Mesendoderm (in vitro differentiated cells): ENCODE results near the gene RAB29.

Experiments used
- DNase-seq: peaks from one replicate; pipeline ENCODE4 v3.0.0; 2013
- H2AK5ac ChIP-seq: 2 replicates; pipeline ENCODE4 v1.6.1; 2013; ENCODE audit warnings: low read length, inconsistent platforms
- H2BK120ac ChIP-seq: 2 replicates; pipeline ENCODE4 v1.6.1; 2013; ENCODE audit warnings: low read depth, mild to moderate bottlenecking, low read length, moderate library complexity, mixed read lengths
- H2BK15ac ChIP-seq: replicated peaks from 2 replicates; pipeline ENCODE4 v1.6.1; 2013; ENCODE audit warnings: low read depth, mild to moderate bottlenecking, moderate library complexity
- H2BK5ac ChIP-seq: 2 replicates; pipeline ENCODE4 v1.6.1; 2013; ENCODE audit warnings: low read length, inconsistent platforms
- H3K18ac ChIP-seq: 2 replicates; pipeline ENCODE4 v1.6.1; 2013; ENCODE audit warnings: mild to moderate bottlenecking, low read length, mixed read lengths
- H3K23ac ChIP-seq: one replicate; pipeline ENCODE4 v1.6.1; 2013; ENCODE audit warnings: low read length
- H3K27ac ChIP-seq: 2 replicates; pipeline ENCODE4 v1.5.1; 2013; ENCODE audit warnings: low read depth, mild to moderate bottlenecking, inconsistent platforms, low read length, moderate library complexity
- H3K27me3 ChIP-seq: 2 replicates; pipeline ENCODE4 v1.6.1; 2013; ENCODE audit warnings: low read length, control low read depth, mild to moderate bottlenecking, inconsistent platforms; ENCODE audit not compliant: insufficient read depth, poor library complexity
- H3K36me3 ChIP-seq: 2 replicates; pipeline ENCODE4 v1.6.1; 2013; ENCODE audit warnings: low read length, inconsistent platforms; ENCODE audit not compliant: control insufficient read depth, insufficient read depth
- H3K4ac ChIP-seq: one replicate; pipeline ENCODE4 v1.6.1; 2013; ENCODE audit warnings: low read depth, mild to moderate bottlenecking, low read length, moderate library complexity
- H3K4me1 ChIP-seq: 2 replicates; pipeline ENCODE4 v1.6.1; 2013; ENCODE audit warnings: low read depth, low read length, inconsistent platforms; ENCODE audit not compliant: control insufficient read depth
- H3K4me2 ChIP-seq: 2 replicates; pipeline ENCODE4 v1.6.1; 2013; ENCODE audit warnings: low read length
- H3K4me3 ChIP-seq: 2 replicates; pipeline ENCODE4 v1.5.1; 2013; ENCODE audit warnings: mild to moderate bottlenecking, low read length
- H3K56ac ChIP-seq: one replicate; pipeline ENCODE4 v1.6.1; 2013; ENCODE audit warnings: low read length
- H3K79me1 ChIP-seq: 2 replicates; pipeline ENCODE4 v1.6.1; 2013; ENCODE audit warnings: low read length, inconsistent platforms
- H3K79me2 ChIP-seq: 2 replicates; pipeline ENCODE4 v1.6.1; 2013; ENCODE audit warnings: mild to moderate bottlenecking, low read length; ENCODE audit not compliant: control insufficient read depth, insufficient read depth
- H3K9ac ChIP-seq: 2 replicates; pipeline ENCODE4 v1.6.1; 2013; ENCODE audit warnings: low read length, inconsistent platforms
- H4K5ac ChIP-seq: one replicate; pipeline ENCODE4 v1.6.1; 2013; ENCODE audit warnings: low read length
- H4K8ac ChIP-seq: one replicate; pipeline ENCODE4 v1.6.1; 2013; ENCODE audit warnings: low read depth, mild to moderate bottlenecking, control low read depth, low read length, moderate library complexity
- WGBS: extraction: QIAGEN DNeasy Blood & Tissue Kit; methylation state at CpG from one replicate; pipeline ENCODE4 v1.1.7; 2013; ENCODE audit warnings: low lambda C conversion rate, missing lambda C conversion rate; ENCODE audit not compliant: insufficient coverage; ENCODE audit errors: extremely low coverage; 5-methylcytosine and 5-hydroxymethylcytosine counted together

Gene RAB29

GRCh38 chr1:205739348-205740160, 35.7 kb downstream of the RAB29 start:
- H3K4ac ChIP-seq, result no peak overlapping the region
- H2AK5ac ChIP-seq, result no peak overlapping the region
- no peak overlapping the region for H2BK15ac ChIP-seq
- H3K27ac ChIP-seq, result no peak overlapping the region
- H3K36me3 ChIP-seq, result peaks cover 1% of the 10 kb centered on the region
- DNase-seq, result no peak
- H3K4me3 ChIP-seq, result no peak overlapping the region
- no peak overlapping the region for H4K5ac ChIP-seq
- H3K79me2 ChIP-seq, result peaks cover 80% of the 10 kb centered on the region
- no peak overlapping the region for H3K23ac ChIP-seq
- H3K79me1 ChIP-seq, result peaks cover 3% of the 10 kb centered on the region
- no CpG with 5 or more reads among the region's 5 CpGs for WGBS
- no peak overlapping the region for H2BK5ac ChIP-seq
- H2BK120ac ChIP-seq, result no peak overlapping the region
- H3K27me3 ChIP-seq, result no peaks in the 10 kb centered on the region
- H3K9ac ChIP-seq, result no peak overlapping the region
- no peak overlapping the region for H3K18ac ChIP-seq
- H3K4me2 ChIP-seq, result no peak overlapping the region
- no peak overlapping the region for H4K8ac ChIP-seq
- H3K56ac ChIP-seq, result no peak overlapping the region
- peaks cover 6% of the 10 kb centered on the region for H3K4me1 ChIP-seq

DNA sequence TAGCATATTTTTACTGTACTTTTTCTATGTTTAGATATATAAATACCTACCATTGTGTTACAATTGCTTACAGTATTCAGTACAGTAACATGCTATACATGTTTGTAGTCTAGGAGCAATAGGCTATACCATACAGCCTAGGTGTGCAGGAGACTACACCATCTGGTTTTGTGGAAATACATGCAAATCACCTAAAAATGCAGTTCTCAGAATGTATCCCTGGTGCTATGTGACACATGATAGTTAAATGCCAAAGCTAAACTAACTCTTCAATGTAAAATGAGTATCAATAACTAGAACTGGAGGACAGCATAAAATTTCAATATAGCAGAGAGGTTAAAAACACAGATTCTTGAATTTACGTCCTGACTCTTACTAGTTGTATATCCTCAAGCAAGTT, 40.1 kb downstream of the RAB29 start:
- no peak overlapping the region for H3K4ac ChIP-seq
- no peak overlapping the region for H3K4me3 ChIP-seq
- H3K18ac ChIP-seq, result no peak overlapping the region
- no peak overlapping the region for H2BK15ac ChIP-seq
- H3K36me3 ChIP-seq, result peaks cover 1% of the 10 kb centered on the region
- no peak for DNase-seq
- no CpG with 5 or more reads among the region's 1 CpG for WGBS
- no peak overlapping the region for H3K23ac ChIP-seq
- no peak overlapping the region for H3K27ac ChIP-seq
- H3K4me1 ChIP-seq, result no peaks in the 10 kb centered on the region
- no peak overlapping the region for H3K9ac ChIP-seq
- H3K79me1 ChIP-seq, result peaks cover 3% of the 10 kb centered on the region
- H3K56ac ChIP-seq, result no peak overlapping the region
- no peak overlapping the region for H2AK5ac ChIP-seq
- H3K4me2 ChIP-seq, result no peak overlapping the region
- H2BK120ac ChIP-seq, result no peak overlapping the region
- peaks cover 67% of the 10 kb centered on the region for H3K79me2 ChIP-seq
- H2BK5ac ChIP-seq, result no peak overlapping the region
- no peaks in the 10 kb centered on the region for H3K27me3 ChIP-seq
- H4K8ac ChIP-seq, result no peak overlapping the region
- no peak overlapping the region for H4K5ac ChIP-seq

- Histone ChIP-seq H3K4me3 (no peak overlapping the region), H3K36me3 (peaks cover 1% of the 10 kb centered on the region), H3K4me1 (no peaks in the 10 kb centered on the region), H3K4me2 (no peak overlapping the region), H3K56ac (no peak overlapping the region), H3K79me1 (peaks cover 3% of the 10 kb centered on the region), H3K9ac (no peak overlapping the region), H3K79me2 (peaks cover 57% of the 10 kb centered on the region), H2BK5ac (no peak overlapping the region), H3K23ac (no peak overlapping the region), H4K8ac (no peak overlapping the region), H3K18ac (no peak overlapping the region), H2BK120ac (no peak overlapping the region), H4K5ac (no peak overlapping the region), H3K27me3 (no peaks in the 10 kb centered on the region), H3K4ac (no peak overlapping the region), H2AK5ac (no peak overlapping the region), H3K27ac (no peak overlapping the region), H2BK15ac (no peak overlapping the region)
- WGBS, result no CpG with 5 or more reads among the region's 2 CpGs
- no peak for DNase-seq
These were observed 41.7 kb downstream of the RAB29 start for GRCh38 chr1:205733438-205734175.

- no CpG with 5 or more reads among the region's 9 CpGs for WGBS
These were observed 45.2 kb downstream of the RAB29 start for GRCh38 chr1:205729945-205730610.

DNA sequence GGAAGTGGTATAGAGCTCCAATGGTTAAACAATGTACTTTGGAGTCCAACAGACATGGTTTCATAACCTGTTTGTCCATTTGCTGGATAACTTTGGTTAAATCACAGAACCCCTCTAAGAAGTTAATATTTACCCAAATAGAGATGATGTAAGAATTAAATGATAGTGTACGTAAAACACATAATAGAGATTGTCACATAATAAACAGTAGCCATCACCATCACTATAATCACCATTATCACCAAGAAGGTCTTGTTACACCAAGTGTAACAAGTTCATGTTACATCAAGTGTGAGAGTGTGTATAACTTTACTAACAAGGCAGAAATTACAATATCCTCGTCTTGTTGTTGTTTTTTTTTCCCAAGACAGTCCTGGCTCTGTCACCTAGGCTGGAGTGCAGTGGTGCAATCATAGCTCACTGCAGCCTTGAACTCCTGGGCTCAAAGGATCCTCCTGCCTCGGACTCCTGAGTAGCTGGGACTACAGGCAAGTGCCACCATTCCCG, 48.6 kb downstream of the RAB29 start:
- DNase-seq, result no peak
- H4K8ac ChIP-seq, result no peak overlapping the region
- H2BK5ac ChIP-seq, result no peak overlapping the region
- H3K4ac ChIP-seq, result no peak overlapping the region
- no peak overlapping the region for H3K4me3 ChIP-seq
- peaks cover 1% of the 10 kb centered on the region for H3K36me3 ChIP-seq
- no peak overlapping the region for H3K23ac ChIP-seq
- no peak overlapping the region for H3K56ac ChIP-seq
- no peaks in the 10 kb centered on the region for H3K27me3 ChIP-seq
- H3K4me1 ChIP-seq, result no peaks in the 10 kb centered on the region
- no peak overlapping the region for H2BK15ac ChIP-seq
- no peak overlapping the region for H2AK5ac ChIP-seq
- H3K79me2 ChIP-seq, result peaks cover 18% of the 10 kb centered on the region
- H4K5ac ChIP-seq, result no peak overlapping the region
- H3K27ac ChIP-seq, result no peak overlapping the region
- no peak overlapping the region for H2BK120ac ChIP-seq
- no peak overlapping the region for H3K9ac ChIP-seq
- peaks cover 5% of the 10 kb centered on the region for H3K79me1 ChIP-seq
- WGBS, result no CpG with 5 or more reads among the region's 4 CpGs
- no peak overlapping the region for H3K4me2 ChIP-seq
- no peak overlapping the region for H3K18ac ChIP-seq

More at GRCh38 chr1:205729945-205730610, 45.2 kb downstream of the RAB29 start:
- no peak overlapping the region for H2AK5ac ChIP-seq
- H2BK15ac ChIP-seq, result no peak overlapping the region
- no peak overlapping the region for H2BK5ac ChIP-seq
- H3K79me1 ChIP-seq, result peaks cover 3% of the 10 kb centered on the region
- no peak overlapping the region for H3K18ac ChIP-seq
- H3K23ac ChIP-seq, result no peak overlapping the region
- H3K56ac ChIP-seq, result no peak overlapping the region
- H2BK120ac ChIP-seq, result no peak overlapping the region
- H3K4me3 ChIP-seq, result no peak overlapping the region
- H3K27me3 ChIP-seq, result no peaks in the 10 kb centered on the region
- H3K9ac ChIP-seq, result no peak overlapping the region
- no peak overlapping the region for H4K8ac ChIP-seq
- H3K36me3 ChIP-seq, result no peaks in the 10 kb centered on the region
- H3K79me2 ChIP-seq, result peaks cover 32% of the 10 kb centered on the region
- no peak overlapping the region for H4K5ac ChIP-seq
- H3K4me2 ChIP-seq, result no peak overlapping the region
- H3K4ac ChIP-seq, result no peak overlapping the region
- no peak overlapping the region for H3K27ac ChIP-seq
- no peaks in the 10 kb centered on the region for H3K4me1 ChIP-seq
- no peak for DNase-seq
